ENCODE data around the gene SH3BP5.

DNA sequence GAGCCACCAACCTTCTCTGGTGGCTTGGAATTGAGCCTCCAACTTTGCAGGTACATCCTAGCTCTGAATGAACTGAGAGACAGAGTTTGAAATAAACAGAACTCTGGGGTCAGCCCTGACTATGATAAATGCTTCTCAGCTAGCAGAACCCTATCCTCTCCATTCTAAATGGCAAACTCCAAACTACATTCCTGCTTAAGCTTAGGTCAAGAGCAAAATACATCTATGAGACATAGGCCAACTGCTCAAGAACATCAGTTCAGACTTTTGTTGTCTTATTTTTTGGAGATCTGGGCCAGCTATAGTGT is 1.5 kb upstream of the SH3BP5 start:
- TF ChIP-seq, protein P1, sequence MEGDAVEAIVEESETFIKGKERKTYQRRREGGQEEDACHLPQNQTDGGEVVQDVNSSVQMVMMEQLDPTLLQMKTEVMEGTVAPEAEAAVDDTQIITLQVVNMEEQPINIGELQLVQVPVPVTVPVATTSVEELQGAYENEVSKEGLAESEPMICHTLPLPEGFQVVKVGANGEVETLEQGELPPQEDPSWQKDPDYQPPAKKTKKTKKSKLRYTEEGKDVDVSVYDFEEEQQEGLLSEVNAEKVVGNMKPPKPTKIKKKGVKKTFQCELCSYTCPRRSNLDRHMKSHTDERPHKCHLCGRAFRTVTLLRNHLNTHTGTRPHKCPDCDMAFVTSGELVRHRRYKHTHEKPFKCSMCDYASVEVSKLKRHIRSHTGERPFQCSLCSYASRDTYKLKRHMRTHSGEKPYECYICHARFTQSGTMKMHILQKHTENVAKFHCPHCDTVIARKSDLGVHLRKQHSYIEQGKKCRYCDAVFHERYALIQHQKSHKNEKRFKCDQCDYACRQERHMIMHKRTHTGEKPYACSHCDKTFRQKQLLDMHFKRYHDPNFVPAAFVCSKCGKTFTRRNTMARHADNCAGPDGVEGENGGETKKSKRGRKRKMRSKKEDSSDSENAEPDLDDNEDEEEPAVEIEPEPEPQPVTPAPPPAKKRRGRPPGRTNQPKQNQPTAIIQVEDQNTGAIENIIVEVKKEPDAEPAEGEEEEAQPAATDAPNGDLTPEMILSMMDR (IDR thresholded peaks at IDR 0.05), result no peak
- TF ChIP-seq POLR2A (IDR thresholded peaks at IDR 0.05) (no peak), EP300 (IDR thresholded peaks at IDR 0.05) (no peak)

Measured in tibial nerve (tissue), 4 donors.